HAP-1 (cell line): ENCODE data around the gene STARD5.

ENCODE experiments used
- DNase-seq, 2 experiments: peaks; one replicate each; pipeline ENCODE4 v3.0.0-alpha.2; 2016 to 2020; ENCODE audit warnings: low spot score in 2 of 2
- H3K27me3 ChIP-seq: fragments of 250-450 bp; sonication (Bioruptor Pico); 2 replicates; pipeline ENCODE4 v1.5.1; 2020; ENCODE audit warnings: low read depth, mild to moderate bottlenecking, moderate library complexity
- H3K36me3 ChIP-seq: fragments of 250-450 bp; sonication (Bioruptor Pico); replicated peaks from 2 replicates; pipeline ENCODE4 v1.5.1; 2020; ENCODE audit warnings: mild to moderate bottlenecking
- H3K4me1 ChIP-seq: fragments of 250-450 bp; sonication (Bioruptor Pico); 2 replicates; pipeline ENCODE4 v1.5.1; 2020; ENCODE audit warnings: mild to moderate bottlenecking
- H3K4me3 ChIP-seq: fragments of 250-450 bp; sonication (Bioruptor Pico); 2 replicates; pipeline ENCODE4 v1.5.1; 2020; ENCODE audit warnings: mild to moderate bottlenecking, moderate library complexity
- H3K9me3 ChIP-seq: fragments of 250-450 bp; sonication (Bioruptor Pico); 2 replicates; pipeline ENCODE4 v1.5.1; 2020; ENCODE audit warnings: mild to moderate bottlenecking, moderate library complexity
- in situ Hi-C: fragments of 300-500 bp; cut with MboI; formaldehyde crosslinking; loops from 3 replicates; pipeline ENCODE4 v1.14.3; 2020; ENCODE audit warnings: low sequenced_read_pairs, inconsistent platforms, mixed read lengths

Gene STARD5

GRCh38 chr15:81299630-81300273 lies 24.2 kb downstream of the STARD5 start:
- Histone ChIP-seq H3K36me3 (no peaks in the 10 kb centered on the region; the same call in 1 of the 2 replicates), H3K4me3 (no peak overlapping the region), H3K9me3 (no peaks in the 10 kb centered on the region), H3K27me3 (peaks cover 22% of the 10 kb centered on the region), H3K4me1 (peaks cover 2% of the 10 kb centered on the region)
- in situ Hi-C loops: no loop called here
- DNase-seq: no peak

DNA sequence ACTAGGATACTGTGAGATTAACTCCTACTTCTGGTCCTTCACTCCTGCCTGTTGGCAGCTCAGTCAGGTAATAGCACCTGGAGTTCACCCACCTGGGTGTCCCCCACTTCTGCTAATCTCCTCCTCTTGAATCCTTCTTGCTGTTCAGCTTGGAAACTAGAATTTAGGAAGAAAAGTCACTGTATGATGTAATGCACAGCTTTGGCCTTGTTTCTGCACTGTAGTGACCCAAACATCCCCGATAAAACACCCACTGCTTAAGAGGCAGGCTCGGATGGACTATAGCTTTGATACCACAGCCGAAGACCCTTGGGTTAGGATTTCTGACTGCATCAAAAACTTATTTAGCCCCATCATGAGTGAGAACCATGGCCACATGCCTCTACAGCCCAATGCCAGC lies 24.8 kb downstream of the STARD5 start:
- in situ Hi-C loops: no loop called here
- no peak overlapping the region for H3K4me3 ChIP-seq
- H3K9me3 ChIP-seq: no peaks in the 10 kb centered on the region
- H3K27me3 ChIP-seq: peaks cover 27% of the 10 kb centered on the region
- no peaks in the 10 kb centered on the region for H3K36me3 ChIP-seq
- peaks cover 2% of the 10 kb centered on the region for H3K4me1 ChIP-seq
- no peak for DNase-seq

DNA sequence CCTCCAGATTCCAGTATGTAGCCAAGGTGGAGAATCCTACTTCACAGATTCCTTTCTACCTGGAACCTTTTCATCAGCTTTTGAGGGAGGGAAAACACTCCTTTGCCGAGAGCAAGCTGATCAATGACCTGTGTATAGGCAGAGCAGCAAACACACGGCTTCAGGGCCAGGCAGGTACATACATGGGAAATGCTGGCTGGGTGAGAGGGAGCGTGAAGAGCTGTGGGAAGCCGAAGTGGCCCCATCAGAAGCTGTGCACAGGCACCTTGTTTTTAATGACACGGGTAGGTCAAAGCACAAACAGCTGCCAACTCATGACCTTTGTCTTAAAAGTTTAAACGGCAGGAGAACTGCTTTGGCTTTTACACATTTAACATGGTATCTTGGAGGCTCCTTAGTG lies 25.3 kb downstream of the STARD5 start:
- no peaks in the 10 kb centered on the region; the same call in 1 of the 2 replicates for H3K4me1 ChIP-seq
- in situ Hi-C loops: no loop called here
- no peak for DNase-seq
- H3K36me3 ChIP-seq: no peaks in the 10 kb centered on the region
- H3K4me3 ChIP-seq: no peak overlapping the region
- H3K27me3 ChIP-seq: peaks cover 29% of the 10 kb centered on the region
- no peaks in the 10 kb centered on the region for H3K9me3 ChIP-seq

- no peaks in the 10 kb centered on the region for H3K36me3 ChIP-seq
- in situ Hi-C loops: no loop called here
- no peak overlapping the region for H3K4me3 ChIP-seq
- peaks cover 29% of the 10 kb centered on the region for H3K27me3 ChIP-seq
- H3K9me3 ChIP-seq: no peaks in the 10 kb centered on the region
- DNase-seq: no peak
- H3K4me1 ChIP-seq: no peaks in the 10 kb centered on the region
Measured at GRCh38 chr15:81297603-81298575, 26.1 kb downstream of the STARD5 start.

DNA sequence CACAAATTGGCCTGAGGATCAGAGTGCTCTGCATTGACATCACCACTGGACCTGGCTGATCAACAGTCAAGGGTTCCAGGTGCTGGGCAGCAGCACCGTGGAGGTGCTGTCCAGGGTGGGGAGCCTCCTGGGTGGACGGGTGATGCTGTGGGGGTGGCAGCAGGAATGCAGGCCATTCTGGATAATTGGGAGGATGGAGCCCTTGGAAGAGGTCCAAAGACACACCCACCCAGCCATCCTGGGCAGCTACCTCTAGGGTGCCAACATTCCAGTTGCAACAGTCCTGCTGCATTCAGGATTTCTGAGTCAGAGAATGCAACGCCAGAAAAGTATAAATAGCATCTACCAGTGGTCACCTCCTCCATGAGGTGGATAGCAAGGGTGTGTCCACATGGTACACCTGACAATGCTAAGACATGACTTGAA lies 26.8 kb downstream of the STARD5 start:
- no peak for DNase-seq

GRCh38 chr15:81296673-81297072 lies 27.3 kb downstream of the STARD5 start:
- H3K9me3 ChIP-seq: no peaks in the 10 kb centered on the region
- H3K27me3 ChIP-seq: peaks cover 29% of the 10 kb centered on the region
- no peak for DNase-seq
- H3K4me1 ChIP-seq: no peaks in the 10 kb centered on the region
- in situ Hi-C loops: no loop called here
- H3K36me3 ChIP-seq: no peaks in the 10 kb centered on the region
- no peak overlapping the region for H3K4me3 ChIP-seq

More for the DNA sequence above, 26.8 kb downstream of the STARD5 start:
- H3K27me3 ChIP-seq: peaks cover 29% of the 10 kb centered on the region
- H3K4me1 ChIP-seq: no peaks in the 10 kb centered on the region
- H3K4me3 ChIP-seq: no peak overlapping the region
- H3K9me3 ChIP-seq: no peaks in the 10 kb centered on the region
- in situ Hi-C loops: no loop called here
- no peaks in the 10 kb centered on the region for H3K36me3 ChIP-seq

GRCh38 chr15:81296186-81296585 lies 27.8 kb downstream of the STARD5 start:
- H3K4me3 ChIP-seq: no peak overlapping the region
- in situ Hi-C loops: no loop called here

DNA sequence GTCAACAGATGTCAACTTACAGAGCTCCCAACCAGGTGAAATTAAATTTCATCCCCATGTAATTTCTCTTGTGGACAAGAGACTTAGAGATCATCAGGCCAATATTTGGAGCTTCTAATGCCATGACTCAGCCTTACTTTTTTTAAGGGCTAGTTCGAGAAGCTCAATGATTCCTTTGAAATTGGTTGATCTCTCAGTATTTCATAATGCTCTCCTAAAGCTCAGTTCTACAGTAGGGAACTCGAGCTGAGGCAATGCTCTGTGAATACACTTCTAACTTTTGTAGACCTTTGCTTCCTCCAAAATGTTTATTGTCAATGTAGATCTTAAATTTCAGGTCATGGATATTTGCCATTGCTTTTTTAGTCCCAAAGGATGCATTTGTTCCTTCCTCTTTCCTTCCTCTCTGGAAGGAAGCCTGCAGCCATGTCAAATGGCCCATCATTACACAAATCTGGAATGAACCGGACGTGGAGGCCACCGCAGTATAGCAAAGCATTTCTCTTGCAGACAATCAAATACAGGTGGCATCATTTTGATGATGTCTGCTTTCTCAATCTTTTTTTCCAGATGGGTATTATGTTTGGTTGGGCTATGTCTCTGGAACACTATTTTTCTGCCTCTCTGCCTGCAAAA lies 28.3 kb downstream of the STARD5 start:
- no peak for DNase-seq
- H3K27me3 ChIP-seq: peaks cover 24% of the 10 kb centered on the region
- in situ Hi-C loops: no loop called here
- H3K4me1 ChIP-seq: no peaks in the 10 kb centered on the region
- no peak overlapping the region for H3K4me3 ChIP-seq
- no peaks in the 10 kb centered on the region for H3K36me3 ChIP-seq
- H3K9me3 ChIP-seq: no peaks in the 10 kb centered on the region

More at GRCh38 chr15:81296186-81296585, 27.8 kb downstream of the STARD5 start:
- Histone ChIP-seq H3K9me3 (no peaks in the 10 kb centered on the region), H3K27me3 (peaks cover 29% of the 10 kb centered on the region), H3K36me3 (no peaks in the 10 kb centered on the region), H3K4me1 (no peaks in the 10 kb centered on the region)
- DNase-seq: no peak

GRCh38 chr15:81294516-81294880 lies 29.4 kb downstream of the STARD5 start:
- in situ Hi-C loops: no loop called here
- Histone ChIP-seq H3K9me3 (no peaks in the 10 kb centered on the region), H3K27me3 (peaks cover 26% of the 10 kb centered on the region), H3K4me1 (no peaks in the 10 kb centered on the region), H3K4me3 (no peak overlapping the region), H3K36me3 (no peaks in the 10 kb centered on the region)
- DNase-seq: no peak

DNA sequence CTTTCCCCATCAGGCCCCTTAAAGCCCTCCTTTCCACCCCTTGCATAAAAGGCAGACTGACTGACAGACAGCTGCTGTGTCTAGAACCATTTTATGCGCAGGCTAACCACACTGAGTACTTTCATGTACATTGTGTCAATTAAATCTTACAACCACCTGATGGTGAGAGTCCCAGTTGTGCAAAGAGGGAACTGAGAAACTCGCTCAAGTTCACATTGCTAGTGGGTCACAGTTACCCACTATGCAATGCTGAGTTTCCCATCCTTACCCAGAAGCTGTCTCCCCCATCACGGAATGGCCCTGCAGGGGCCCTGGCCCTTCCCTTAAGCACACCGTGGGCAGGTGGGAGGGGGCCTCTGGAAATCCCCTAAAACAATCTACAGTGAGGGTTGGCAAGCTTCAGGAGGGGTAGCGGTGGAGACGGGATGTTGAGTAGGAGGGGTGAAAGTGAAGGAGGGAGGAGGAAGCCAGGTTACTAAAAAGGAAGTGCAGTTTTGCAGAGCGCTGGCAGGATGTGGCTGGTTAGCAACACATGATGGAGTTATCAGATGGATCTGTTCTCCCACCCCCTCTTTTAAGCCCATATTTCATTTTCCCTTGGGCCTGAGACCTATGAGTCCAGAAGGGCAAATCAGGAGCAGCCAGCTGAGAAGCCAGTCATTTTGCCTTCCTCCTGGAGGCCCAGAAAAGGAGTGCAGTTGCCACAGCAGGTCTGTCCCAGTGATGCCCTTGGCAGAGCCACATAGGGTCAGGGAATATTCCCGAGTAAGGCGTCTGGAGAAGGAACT lies 30.0 kb downstream of the STARD5 start:
- Histone ChIP-seq H3K27me3 (peaks cover 23% of the 10 kb centered on the region), H3K4me1 (no peaks in the 10 kb centered on the region), H3K4me3 (no peak overlapping the region), H3K9me3 (no peaks in the 10 kb centered on the region), H3K36me3 (no peaks in the 10 kb centered on the region)
- DNase-seq: no peak
- in situ Hi-C loops: no loop called here

DNA sequence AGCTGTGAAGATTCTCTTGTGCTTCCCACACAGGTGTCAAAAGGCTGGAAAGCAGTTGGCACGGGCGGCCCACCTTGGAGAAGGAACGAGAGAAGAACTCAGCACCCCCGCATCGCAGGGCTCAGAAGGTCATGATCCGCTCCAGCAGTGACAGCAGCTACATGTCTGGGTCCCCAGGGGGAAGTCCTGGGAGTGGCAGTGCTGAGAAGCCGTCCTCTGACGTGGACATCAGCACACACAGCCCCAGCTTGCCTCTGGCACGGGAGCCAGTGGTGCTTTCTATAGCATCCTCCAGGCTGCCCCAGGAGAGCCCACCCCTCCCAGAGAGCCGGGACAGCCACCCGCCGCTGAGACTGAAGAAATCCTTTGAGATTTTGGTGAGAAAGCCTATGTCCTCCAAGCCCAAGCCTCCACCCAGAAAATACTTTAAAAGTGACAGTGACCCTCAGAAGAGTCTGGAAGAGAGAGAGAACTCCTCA lies 31.4 kb downstream of the STARD5 start:
- in situ Hi-C loops: no loop called here
- Histone ChIP-seq H3K4me3 (no peak overlapping the region), H3K36me3 (no peaks in the 10 kb centered on the region), H3K27me3 (peaks cover 23% of the 10 kb centered on the region), H3K9me3 (no peaks in the 10 kb centered on the region), H3K4me1 (no peaks in the 10 kb centered on the region)
- DNase-seq: no peak

GRCh38 chr15:81291916-81292522 lies 31.9 kb downstream of the STARD5 start:
- Histone ChIP-seq H3K27me3 (peaks cover 23% of the 10 kb centered on the region), H3K9me3 (no peaks in the 10 kb centered on the region), H3K4me3 (no peak overlapping the region), H3K4me1 (no peaks in the 10 kb centered on the region), H3K36me3 (no peaks in the 10 kb centered on the region)
- in situ Hi-C loops: no loop called here
- DNase-seq: no peak

- Histone ChIP-seq H3K4me3 (no peak overlapping the region), H3K27me3 (peaks cover 25% of the 10 kb centered on the region), H3K9me3 (no peaks in the 10 kb centered on the region), H3K4me1 (no peaks in the 10 kb centered on the region), H3K36me3 (no peaks in the 10 kb centered on the region)
- in situ Hi-C loops: no loop called here
- no peak for DNase-seq
Measured at GRCh38 chr15:81289910-81290309, 34.0 kb downstream of the STARD5 start.
